ENCODE data around the gene TNFAIP3. TPM values are rescaled to one million over a fixed set of nuclear protein-coding genes. Genes with fewer than 3 reads are reported as not detected.

The TNFAIP3 gene
- total and polyA plus RNA-seq, 2 donors (not counting 3 experiments of a cell fraction or from before 2014, with no cell fraction given): 4.0 to 8.6 TPM

DNA sequence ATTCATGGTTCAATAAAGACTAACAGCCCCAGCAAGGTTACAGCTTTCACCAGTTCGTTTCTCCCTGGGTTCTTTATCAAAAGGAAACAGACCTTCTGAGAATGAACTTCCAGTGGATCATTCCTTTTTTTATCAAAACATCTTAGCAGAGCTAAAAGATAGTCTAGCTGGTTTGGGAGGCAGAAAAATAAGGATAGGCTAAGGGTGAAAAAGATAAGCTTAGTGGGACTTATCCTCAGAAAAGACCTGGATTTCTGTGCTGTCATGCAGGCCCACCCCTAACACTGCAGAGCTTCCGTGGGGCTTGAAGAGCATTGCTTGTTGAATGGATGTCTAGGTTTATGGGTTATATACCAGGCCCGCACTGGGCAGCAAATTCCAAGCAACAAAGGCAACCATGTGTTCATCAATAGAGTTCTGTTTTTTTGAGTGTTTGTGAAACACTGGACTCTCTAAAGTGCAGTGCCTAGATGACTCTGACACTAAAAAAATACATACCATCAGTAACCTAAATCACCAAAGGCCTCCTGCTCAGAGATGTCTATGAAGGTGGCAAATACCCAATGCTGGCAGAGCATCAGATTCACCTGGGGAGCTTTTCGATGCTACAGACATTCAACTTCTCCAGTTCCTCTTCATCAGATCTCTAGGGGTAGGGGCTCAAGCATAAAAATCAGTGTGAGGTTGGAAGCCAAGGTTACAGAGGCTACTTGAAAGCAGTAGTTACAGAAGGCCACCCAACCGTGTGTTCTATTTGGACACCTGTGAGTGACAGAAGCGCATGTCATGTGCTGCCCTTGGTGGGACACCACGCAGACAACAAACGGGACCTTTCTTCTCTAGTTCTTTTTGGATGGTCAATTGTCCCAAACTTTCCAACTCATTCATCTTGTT is 53.0 kb downstream of the TNFAIP3 start:
- FAIRE-seq (no peak), DNase-seq (ENCODE audit: low read depth, low spot score) (peak; percentile 77)
- Histone ChIP-seq H3K9ac (replicated peaks; ENCODE audit: extremely low read depth, insufficient read depth, low read length) (no peak overlapping the region), H3K9me1 (replicated peaks; ENCODE audit: control insufficient read depth, extremely low read depth, insufficient read depth, low read length) (no peaks in the 10 kb centered on the region), H3K36me3 (ENCODE audit: control insufficient read depth in 2 of 2, extremely low read depth in 1 of 2, insufficient read depth in 2 of 2, low read length in 2 of 2) (no peaks in the 10 kb centered on the region), H3K79me2 (ENCODE audit: control insufficient read depth, insufficient read depth, low read length) (no peaks in the 10 kb centered on the region), H4K20me1 (replicated peaks; ENCODE audit: control insufficient read depth, extremely low read depth, insufficient read depth, low read length) (no peaks in the 10 kb centered on the region), H3K4me2 (ENCODE audit: insufficient read depth, low read length) (no peak overlapping the region), H3K9me3 (replicated peaks; ENCODE audit: control insufficient read depth, insufficient read depth, low read length) (no peaks in the 10 kb centered on the region), H2AFZ (ENCODE audit: low read depth, low read length) (peak overlapping the region; percentile 36), H3K4me3 (replicated peaks in 1 of 3; ENCODE audit: insufficient read depth in 1 of 3, low read depth in 1 of 3, low read length in 3 of 3) (no peak overlapping the region), H3K4me1 (ENCODE audit: control insufficient read depth, extremely low read depth, insufficient read depth, low read length) (no peaks in the 10 kb centered on the region), H3K27ac (ENCODE audit: insufficient read depth, low read depth, low read length) (no peak overlapping the region), H3K27me3 (ENCODE audit: control insufficient read depth in 2 of 2, insufficient read depth in 2 of 2, low read length in 2 of 2) (no peaks in the 10 kb centered on the region)
- CTCF ChIA-PET: interaction anchor here (0.6 to 2.8 kb wide), 8 partner anchors 18 to 212 kb away, joined by 3 to 6 read pairs (median 4); no protein-coding TSS in a partner anchor
- BruUV-seq (replicated peaks): no TSS peak
- POLR2A ChIA-PET: interaction anchor here (0.6 kb wide), 1 partner anchor 20 kb away, joined by 5 read pairs; no protein-coding TSS in a partner anchor
- TF ChIP-seq, protein P1, sequence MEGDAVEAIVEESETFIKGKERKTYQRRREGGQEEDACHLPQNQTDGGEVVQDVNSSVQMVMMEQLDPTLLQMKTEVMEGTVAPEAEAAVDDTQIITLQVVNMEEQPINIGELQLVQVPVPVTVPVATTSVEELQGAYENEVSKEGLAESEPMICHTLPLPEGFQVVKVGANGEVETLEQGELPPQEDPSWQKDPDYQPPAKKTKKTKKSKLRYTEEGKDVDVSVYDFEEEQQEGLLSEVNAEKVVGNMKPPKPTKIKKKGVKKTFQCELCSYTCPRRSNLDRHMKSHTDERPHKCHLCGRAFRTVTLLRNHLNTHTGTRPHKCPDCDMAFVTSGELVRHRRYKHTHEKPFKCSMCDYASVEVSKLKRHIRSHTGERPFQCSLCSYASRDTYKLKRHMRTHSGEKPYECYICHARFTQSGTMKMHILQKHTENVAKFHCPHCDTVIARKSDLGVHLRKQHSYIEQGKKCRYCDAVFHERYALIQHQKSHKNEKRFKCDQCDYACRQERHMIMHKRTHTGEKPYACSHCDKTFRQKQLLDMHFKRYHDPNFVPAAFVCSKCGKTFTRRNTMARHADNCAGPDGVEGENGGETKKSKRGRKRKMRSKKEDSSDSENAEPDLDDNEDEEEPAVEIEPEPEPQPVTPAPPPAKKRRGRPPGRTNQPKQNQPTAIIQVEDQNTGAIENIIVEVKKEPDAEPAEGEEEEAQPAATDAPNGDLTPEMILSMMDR (IDR thresholded peaks at IDR 0.05; ENCODE audit: extremely low read depth in 1 of 2, insufficient read depth in 1 of 2, low read depth in 1 of 2, low read length in 2 of 2): no peak
- TF ChIP-seq POLR2AphosphoS5 (IDR thresholded peaks at IDR 0.05; ENCODE audit: insufficient read depth, low read depth, low read length): no peak
- no peak for TF ChIP-seq POLR2A (IDR thresholded peaks at IDR 0.05; ENCODE audit: low read depth, low read length)
- no peak for TF ChIP-seq EZH2 (IDR thresholded peaks at IDR 0.05; ENCODE audit: borderline replicate concordance, low read depth, low read length, severe bottlenecking)
- TF ChIP-seq FOS (IDR thresholded peaks at IDR 0.05; ENCODE audit: borderline replicate concordance, insufficient read depth, low read length): no peak
- TF ChIP-seq, protein P2, sequence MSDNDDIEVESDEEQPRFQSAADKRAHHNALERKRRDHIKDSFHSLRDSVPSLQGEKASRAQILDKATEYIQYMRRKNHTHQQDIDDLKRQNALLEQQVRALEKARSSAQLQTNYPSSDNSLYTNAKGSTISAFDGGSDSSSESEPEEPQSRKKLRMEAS (IDR thresholded peaks at IDR 0.05; ENCODE audit: insufficient read depth, insufficient read length): no peak
- TF ChIP-seq JUN (IDR thresholded peaks at IDR 0.05; ENCODE audit: borderline replicate concordance, insufficient read depth, insufficient read length, low read depth): no peak
- no peak for TF ChIP-seq GATA2 (IDR thresholded peaks at IDR 0.05; ENCODE audit: insufficient read depth, insufficient read length, low read depth, low read length)
- TF ChIP-seq MYC (IDR thresholded peaks at IDR 0.05; ENCODE audit: low read depth, low read length): no peak
- intact Hi-C loops (cut with micrococcal nuclease): loop anchor here (2.0 kb wide), 1 partner anchor 15 kb away; no protein-coding TSS in a partner anchor
- dilution Hi-C loops (cut with MboI; ENCODE audit: extremely low pct_ligation_motif_present, low sequenced_read_pairs): no loop called here
